ENCODE data around the gene PIWIL1.

Gene PIWIL1

DNA sequence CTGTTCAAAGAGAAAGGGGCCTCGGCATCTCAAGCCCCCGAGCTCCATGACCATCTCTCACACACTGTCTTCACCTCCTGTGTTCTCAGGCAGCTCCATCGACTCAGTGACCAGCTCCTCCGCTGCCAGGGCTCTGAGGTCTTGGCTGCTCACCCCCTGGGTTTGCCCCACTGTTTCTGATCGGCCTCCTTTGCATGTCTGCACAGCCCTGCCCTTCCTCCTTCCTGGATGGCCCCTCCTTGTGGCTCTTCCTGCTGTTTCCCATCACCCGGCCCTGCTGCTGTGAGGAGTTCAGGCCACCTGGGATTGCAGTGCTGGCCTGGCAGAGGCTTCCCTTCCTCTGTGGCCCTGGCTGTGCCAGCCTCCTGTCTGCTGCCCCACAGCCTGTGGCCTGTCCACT, 38.1 kb upstream of the PIWIL1 start:
- H3K9me3 Mint-ChIP-seq = peaks cover 6% of the 10 kb centered on the region
- H3K27ac Mint-ChIP-seq = peak overlapping the region; percentile 15
- no peak for DNase-seq
- no peak overlapping the region for H3K4me3 Mint-ChIP-seq
- TF ChIP-seq CTCF (IDR thresholded peaks at IDR 0.05) = no peak
- no peaks in the 10 kb centered on the region for H3K36me3 Mint-ChIP-seq (ENCODE audit: low read depth)
- peaks cover 22% of the 10 kb centered on the region for H3K27me3 Mint-ChIP-seq (ENCODE audit: low read depth, poor library complexity)
- peaks cover 19% of the 10 kb centered on the region for H3K4me1 Mint-ChIP-seq

GRCh38 chr12:130300090-130300489, 37.6 kb upstream of the PIWIL1 start:
- Mint-ChIP-seq H3K4me1 (peaks cover 19% of the 10 kb centered on the region), H3K27ac (peak overlapping the region; percentile 15), H3K27me3 (ENCODE audit: low read depth, poor library complexity) (peaks cover 20% of the 10 kb centered on the region), H3K9me3 (peaks cover 6% of the 10 kb centered on the region), H3K36me3 (ENCODE audit: low read depth) (no peaks in the 10 kb centered on the region), H3K4me3 (no peak overlapping the region)
- TF ChIP-seq CTCF (IDR thresholded peaks at IDR 0.05) = no peak
- no peak for DNase-seq

DNA sequence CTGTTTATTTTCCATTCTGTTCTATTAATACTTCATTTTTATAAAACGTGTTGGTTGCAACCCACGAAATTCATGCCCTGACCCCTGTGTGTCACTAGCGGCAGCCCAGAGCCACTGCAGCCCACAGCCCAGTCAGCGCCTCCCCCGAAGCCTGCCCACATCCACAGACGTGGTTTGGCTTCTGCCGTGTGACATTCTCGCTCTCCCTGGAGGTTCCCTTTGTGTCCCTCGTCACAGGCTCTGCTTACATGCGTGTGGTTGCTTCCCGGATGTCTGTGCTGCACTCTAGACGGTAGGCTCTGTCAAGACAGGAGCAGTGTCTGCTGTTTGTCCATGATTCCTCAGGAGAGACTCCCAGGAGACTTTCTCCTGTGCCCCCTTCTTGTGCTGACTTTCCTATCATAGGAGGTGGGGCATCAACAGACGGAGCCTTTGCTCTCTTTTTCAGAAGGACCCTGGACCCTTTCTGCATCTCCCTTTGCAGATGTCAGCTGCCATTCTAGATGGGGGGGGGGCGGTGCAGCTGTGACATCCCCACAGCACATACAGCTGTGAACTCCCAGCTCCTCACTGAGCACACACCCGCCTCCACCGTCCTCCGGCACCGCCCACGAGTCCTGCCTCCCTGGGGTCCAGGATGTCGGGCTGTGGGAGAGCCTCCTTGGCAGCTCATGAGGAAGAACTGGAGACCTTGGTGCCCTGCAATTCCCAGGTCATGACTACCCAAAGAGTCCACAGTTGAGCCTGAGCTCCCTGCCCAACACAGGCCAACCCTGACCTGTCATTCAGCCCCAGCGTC, 36.8 kb upstream of the PIWIL1 start:
- Mint-ChIP-seq H3K36me3 (ENCODE audit: low read depth) (no peaks in the 10 kb centered on the region), H3K27ac (no peak overlapping the region), H3K27me3 (ENCODE audit: low read depth, poor library complexity) (peaks cover 22% of the 10 kb centered on the region), H3K4me3 (no peak overlapping the region), H3K4me1 (peaks cover 19% of the 10 kb centered on the region), H3K9me3 (peaks cover 6% of the 10 kb centered on the region)
- DNase-seq = no peak
- no peak for TF ChIP-seq CTCF (IDR thresholded peaks at IDR 0.05)

DNA sequence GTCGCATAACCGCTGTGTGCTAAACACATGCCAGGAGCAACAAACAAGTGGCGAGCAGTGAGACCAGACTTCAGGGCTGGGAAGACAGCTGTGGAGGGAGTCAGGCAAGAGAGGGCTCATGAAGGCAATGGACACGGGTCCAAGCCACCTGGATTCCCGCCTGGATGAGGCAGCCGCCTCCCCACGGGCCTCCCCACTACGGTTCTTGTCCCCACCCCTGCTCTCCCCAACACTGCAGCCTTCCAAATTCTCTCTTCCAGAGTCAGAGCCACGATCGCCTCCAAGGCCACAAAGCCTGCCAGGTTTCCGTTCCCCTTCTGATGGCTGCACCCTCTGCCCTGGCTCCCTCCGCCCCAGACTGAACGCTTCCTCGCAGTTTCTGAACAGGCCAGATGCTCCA, 36.1 kb upstream of the PIWIL1 start:
- H3K27ac Mint-ChIP-seq = no peak overlapping the region
- no peaks in the 10 kb centered on the region for H3K36me3 Mint-ChIP-seq (ENCODE audit: low read depth)
- no peak overlapping the region for H3K4me3 Mint-ChIP-seq
- no peak for TF ChIP-seq CTCF (IDR thresholded peaks at IDR 0.05)
- no peak for DNase-seq
- peaks cover 19% of the 10 kb centered on the region for H3K4me1 Mint-ChIP-seq
- H3K27me3 Mint-ChIP-seq (ENCODE audit: low read depth, poor library complexity) = peaks cover 22% of the 10 kb centered on the region
- peaks cover 6% of the 10 kb centered on the region for H3K9me3 Mint-ChIP-seq

- Mint-ChIP-seq H3K9me3 (no peaks in the 10 kb centered on the region), H3K27ac (no peak overlapping the region), H3K4me1 (peaks cover 19% of the 10 kb centered on the region), H3K36me3 (ENCODE audit: low read depth) (no peaks in the 10 kb centered on the region), H3K27me3 (ENCODE audit: low read depth, poor library complexity) (peaks cover 26% of the 10 kb centered on the region), H3K4me3 (no peak overlapping the region)
- DNase-seq = no peak
- TF ChIP-seq CTCF (IDR thresholded peaks at IDR 0.05) = no peak
Measured at GRCh38 chr12:130303781-130304180, 33.9 kb upstream of the PIWIL1 start.

- Mint-ChIP-seq H3K27me3 (ENCODE audit: low read depth, poor library complexity) (peaks cover 22% of the 10 kb centered on the region), H3K27ac (no peak overlapping the region), H3K9me3 (peaks cover 1% of the 10 kb centered on the region), H3K36me3 (ENCODE audit: low read depth) (no peaks in the 10 kb centered on the region), H3K4me1 (no peaks in the 10 kb centered on the region), H3K4me3 (no peak overlapping the region)
- no peak for DNase-seq
- TF ChIP-seq CTCF (IDR thresholded peaks at IDR 0.05) = no peak
Measured at GRCh38 chr12:130307859-130308258, 29.8 kb upstream of the PIWIL1 start.
